MCF 10A (cell line): ENCODE measurements around the gene PLXNB2. TPM values are rescaled to one million over a fixed set of nuclear protein-coding genes. Genes with fewer than 3 reads are reported as not detected.

Experiments
- BruUV-seq: library from RNA; stranded (reverse); fragments of 400-500 nt; replicated peaks from 2 replicates; lab custom pipeline; 2021; lab: Mats Ljungman, UMichigan
- CTCF ChIA-PET: fragments of 300-600 bp; sonication (Branson Sonifier 250); formaldehyde crosslinking; extraction: SDS; loops from one replicate; lab custom pipeline; 2021; ENCODE audit warnings: antibody characterized with exemption, inconsistent platforms; lab: Yijun Ruan, JAX
- POLR2A ChIA-PET: fragments of 300-600, 350-650 bp; sonication (Branson Sonifier 250); formaldehyde crosslinking; extraction: SDS; loops from one replicate; lab custom pipeline; 2020; ENCODE audit warnings: antibody characterized with exemption, inconsistent platforms; lab: Yijun Ruan, JAX
- DNase-seq: peaks from one replicate; pipeline ENCODE4 v3.0.0-alpha.2; 2018; ENCODE audit not compliant: unreplicated experiment
- H3K27ac Mint-ChIP-seq: one replicate; pipeline ENCODE4 v1.8.0; 2022; ENCODE audit warnings: mild to moderate bottlenecking, low read depth, mixed read lengths; ENCODE audit not compliant: unreplicated experiment
- H3K27me3 Mint-ChIP-seq: one replicate; pipeline ENCODE4 v1.8.0; 2022; ENCODE audit warnings: mixed read lengths; ENCODE audit not compliant: insufficient read depth, unreplicated experiment
- H3K36me3 Mint-ChIP-seq: one replicate; pipeline ENCODE4 v1.8.0; 2022; ENCODE audit warnings: mild to moderate bottlenecking, moderate library complexity, mixed read lengths; ENCODE audit not compliant: insufficient read depth, unreplicated experiment
- H3K4me1 Mint-ChIP-seq: one replicate; pipeline ENCODE4 v1.8.0; 2022; ENCODE audit warnings: mixed read lengths; ENCODE audit not compliant: insufficient read depth, unreplicated experiment
- H3K4me3 Mint-ChIP-seq: one replicate; pipeline ENCODE4 v1.8.0; 2022; ENCODE audit warnings: mild to moderate bottlenecking, moderate library complexity, mixed read lengths; ENCODE audit not compliant: unreplicated experiment
- H3K9me3 Mint-ChIP-seq: one replicate; pipeline ENCODE4 v1.8.0; 2022; ENCODE audit warnings: mixed read lengths; ENCODE audit not compliant: unreplicated experiment
- intact Hi-C: fragments of 100-400 bp; cut with micrococcal nuclease; formaldehyde crosslinking; loops from 2 replicates; pipeline ENCODE4 v1.14.1; 2022
- total RNA-seq: library from RNA; stranded (reverse); gene quantifications from 2 replicates; pipeline ENCODE4 v1.2.3, GENCODE V29; 2022
- TF ChIP-seq, protein P1 (sequence below): fragments of 200-600 bp; IDR thresholded peaks from one replicate; pipeline ENCODE4 v1.8.0; 2022; ENCODE audit warnings: antibody characterized with exemption, mild to moderate bottlenecking; ENCODE audit not compliant: unreplicated experiment

The PLXNB2 gene
- total RNA-seq, 1 experiment from 2014 or later: 199 TPM

DNA sequence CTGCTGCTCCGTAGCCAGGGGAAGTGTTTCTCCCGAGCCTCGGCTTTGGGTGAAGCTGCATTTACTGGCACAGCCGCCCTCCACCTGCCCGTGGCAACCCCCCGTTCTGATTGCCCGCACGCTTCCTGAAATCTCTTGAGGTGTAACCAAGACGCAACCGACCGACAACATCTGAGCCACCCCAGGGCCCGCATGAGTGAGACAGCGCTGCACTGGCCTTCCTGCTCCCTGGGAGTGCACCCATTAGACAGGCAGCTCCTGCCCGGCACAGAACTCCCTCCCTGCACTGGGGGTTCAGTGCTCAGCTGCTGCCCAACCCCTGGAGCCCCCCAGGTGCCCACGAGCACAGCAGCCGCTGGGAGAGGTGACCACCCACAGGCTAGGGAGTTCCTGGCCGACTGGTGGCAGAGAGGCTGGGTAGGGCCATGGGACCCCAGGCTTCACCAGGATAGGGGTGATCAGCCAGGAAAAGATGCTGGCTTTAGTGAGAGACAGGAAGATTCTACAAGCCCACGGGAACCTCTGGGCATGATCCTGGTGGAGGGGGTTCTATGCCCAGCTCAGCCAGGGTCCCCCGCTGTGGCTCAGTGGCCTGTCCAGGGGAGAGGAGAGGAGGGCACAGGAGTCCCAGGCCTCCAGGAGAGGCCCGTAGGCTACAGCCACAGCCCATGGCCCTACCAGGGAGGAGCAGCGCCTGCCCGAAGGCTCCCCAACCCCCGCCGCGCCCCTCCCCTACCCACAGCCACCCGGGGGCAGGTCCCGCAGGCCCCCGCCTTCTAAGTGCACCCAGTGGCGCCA, 14.6 kb downstream of the PLXNB2 start:
- no TSS peak for BruUV-seq
- POLR2A ChIA-PET: interaction anchor here (5.9 kb wide), 1 partner anchor 12 kb away, joined by 73 read pairs; the partner anchor contains the start of gene PLXNB2
- intact Hi-C loops: no loop called here

DNA sequence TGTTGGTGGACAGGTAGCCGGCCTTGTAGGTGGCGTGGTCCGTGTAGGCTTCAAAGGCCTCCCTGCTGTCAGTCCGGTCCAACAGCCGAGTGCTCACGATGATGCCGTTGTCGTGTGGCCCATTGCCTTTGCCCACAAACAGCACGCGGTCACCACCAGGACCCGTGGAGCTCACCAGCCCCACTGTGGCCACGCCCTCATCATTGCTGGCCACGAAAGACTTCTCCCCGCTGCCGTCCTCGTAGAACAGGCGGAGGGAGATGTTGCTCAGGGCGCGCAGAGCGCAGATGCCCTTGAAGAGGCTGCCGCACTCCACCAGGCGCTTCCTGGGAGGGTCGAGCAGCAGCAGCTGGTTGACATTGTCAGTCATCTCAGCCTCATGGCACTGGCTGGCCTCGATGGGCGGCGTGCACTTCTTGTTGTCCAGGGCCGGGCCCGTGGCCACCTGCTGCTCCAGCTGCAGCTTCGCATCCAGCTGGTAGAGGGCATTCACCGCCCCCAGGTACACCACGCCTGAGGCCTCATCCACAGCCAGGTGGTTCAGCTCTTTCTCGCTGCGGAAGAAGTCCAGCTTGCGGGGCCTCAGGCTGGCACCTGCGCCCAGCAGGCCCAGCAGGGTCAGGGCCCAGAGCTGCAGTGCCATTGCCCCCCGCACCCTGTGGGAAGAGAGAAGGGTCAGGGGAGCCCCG, 17.4 kb downstream of the PLXNB2 start:
- intact Hi-C loops: no loop called here
- no peak overlapping the region for H3K27ac Mint-ChIP-seq
- H3K9me3 Mint-ChIP-seq: no peaks in the 10 kb centered on the region
- H3K4me3 Mint-ChIP-seq: no peak overlapping the region
- peaks cover 8% of the 10 kb centered on the region for H3K4me1 Mint-ChIP-seq
- ChIA-PET POLR2A (interaction anchor here (5.9 kb wide), 1 partner anchor 15 kb away, joined by 73 read pairs; the partner anchor contains the start of gene PLXNB2), CTCF (interaction anchor here (0.6 to 1.3 kb wide), 4 partner anchors 14 to 47 kb away, joined by 3 to 5 read pairs (median 4); no protein-coding TSS in a partner anchor)
- BruUV-seq: TSS peak; percentile 59
- peaks cover 45% of the 10 kb centered on the region for H3K36me3 Mint-ChIP-seq
- DNase-seq: no peak
- H3K27me3 Mint-ChIP-seq: no peaks in the 10 kb centered on the region
- TF ChIP-seq, protein P1, sequence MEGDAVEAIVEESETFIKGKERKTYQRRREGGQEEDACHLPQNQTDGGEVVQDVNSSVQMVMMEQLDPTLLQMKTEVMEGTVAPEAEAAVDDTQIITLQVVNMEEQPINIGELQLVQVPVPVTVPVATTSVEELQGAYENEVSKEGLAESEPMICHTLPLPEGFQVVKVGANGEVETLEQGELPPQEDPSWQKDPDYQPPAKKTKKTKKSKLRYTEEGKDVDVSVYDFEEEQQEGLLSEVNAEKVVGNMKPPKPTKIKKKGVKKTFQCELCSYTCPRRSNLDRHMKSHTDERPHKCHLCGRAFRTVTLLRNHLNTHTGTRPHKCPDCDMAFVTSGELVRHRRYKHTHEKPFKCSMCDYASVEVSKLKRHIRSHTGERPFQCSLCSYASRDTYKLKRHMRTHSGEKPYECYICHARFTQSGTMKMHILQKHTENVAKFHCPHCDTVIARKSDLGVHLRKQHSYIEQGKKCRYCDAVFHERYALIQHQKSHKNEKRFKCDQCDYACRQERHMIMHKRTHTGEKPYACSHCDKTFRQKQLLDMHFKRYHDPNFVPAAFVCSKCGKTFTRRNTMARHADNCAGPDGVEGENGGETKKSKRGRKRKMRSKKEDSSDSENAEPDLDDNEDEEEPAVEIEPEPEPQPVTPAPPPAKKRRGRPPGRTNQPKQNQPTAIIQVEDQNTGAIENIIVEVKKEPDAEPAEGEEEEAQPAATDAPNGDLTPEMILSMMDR: no peak

More for the DNA sequence above, 14.6 kb downstream of the PLXNB2 start:
- H3K27me3 Mint-ChIP-seq: no peaks in the 10 kb centered on the region
- H3K27ac Mint-ChIP-seq: peak overlapping the region; percentile 64
- H3K4me3 Mint-ChIP-seq: peak overlapping the region; percentile 56
- H3K4me1 Mint-ChIP-seq: peaks cover 13% of the 10 kb centered on the region
- no peak for DNase-seq
- H3K9me3 Mint-ChIP-seq: no peaks in the 10 kb centered on the region
- peaks cover 40% of the 10 kb centered on the region for H3K36me3 Mint-ChIP-seq
- CTCF ChIA-PET: interaction anchor here (0.6 to 1.6 kb wide), 4 partner anchors 13 to 34 kb away, joined by 3 to 6 read pairs (median 3); no protein-coding TSS in a partner anchor
- TF ChIP-seq, protein P1: no peak

DNA sequence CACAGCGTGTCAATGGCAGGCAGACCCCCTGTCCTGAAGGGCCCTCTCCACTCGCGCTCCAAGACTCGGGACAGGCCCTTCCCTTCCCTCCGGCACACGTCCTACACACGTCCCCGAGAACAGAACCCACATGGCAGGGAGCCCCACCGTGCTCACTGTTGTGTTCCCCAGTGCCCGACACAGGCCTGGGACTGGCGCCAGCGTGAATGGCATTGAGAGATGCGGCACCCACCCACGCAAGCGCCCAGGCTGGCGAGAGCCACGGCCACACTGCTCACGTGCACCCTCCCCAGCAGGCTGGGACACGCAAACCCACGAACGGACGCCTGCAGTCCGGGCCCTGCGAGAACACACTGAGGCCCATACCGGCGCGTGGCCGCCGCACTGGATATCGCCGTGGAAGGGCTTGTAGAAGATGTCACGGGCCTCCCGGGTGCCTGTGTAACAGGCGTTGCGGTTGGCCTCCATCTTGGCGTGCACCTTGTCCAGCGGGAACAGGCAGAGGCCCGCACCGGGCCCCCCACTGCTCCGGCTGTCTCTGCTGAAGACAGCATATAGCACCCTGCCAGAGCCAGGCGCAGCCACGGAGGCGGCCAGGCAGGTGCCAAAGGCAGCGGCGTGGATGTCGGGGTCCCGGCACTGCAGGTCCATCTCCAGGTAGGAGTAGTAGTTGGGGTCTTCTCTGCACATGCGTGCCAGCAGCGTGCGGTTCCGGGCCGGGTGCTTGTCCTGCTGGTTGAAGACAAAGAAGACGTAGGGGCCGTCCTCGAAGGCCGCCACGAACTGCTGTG, 18.1 kb downstream of the PLXNB2 start:
- H3K9me3 Mint-ChIP-seq: no peaks in the 10 kb centered on the region
- ChIA-PET CTCF (interaction anchor here (0.6 to 1.3 kb wide), 2 partner anchors 13 to 38 kb away, joined by 4 to 5 read pairs; no protein-coding TSS in a partner anchor), POLR2A (no interaction called here)
- BruUV-seq: no TSS peak
- H3K4me3 Mint-ChIP-seq: no peak overlapping the region
- H3K27ac Mint-ChIP-seq: no peak overlapping the region
- no peaks in the 10 kb centered on the region for H3K27me3 Mint-ChIP-seq
- TF ChIP-seq, protein P1: no peak
- intact Hi-C loops: no loop called here
- peaks cover 8% of the 10 kb centered on the region for H3K4me1 Mint-ChIP-seq
- no peak for DNase-seq
- peaks cover 47% of the 10 kb centered on the region for H3K36me3 Mint-ChIP-seq
